Measurements from ENCODE around the gene SLC30A3. TPM values are rescaled to one million over a fixed set of nuclear protein-coding genes. Genes with fewer than 3 reads are reported as not detected.

Gene SLC30A3
- total RNA-seq, 1 donor from 2014 or later, result 2.1 TPM

GRCh38 chr2:27247893-27248292, 15.0 kb downstream of the SLC30A3 start:
- Mint-ChIP-seq H3K36me3 (ENCODE audit: low read depth) (peaks cover 8% of the 10 kb centered on the region), H3K27ac (no peak overlapping the region), H3K27me3 (ENCODE audit: insufficient read depth) (peaks cover 5% of the 10 kb centered on the region), H3K4me1 (ENCODE audit: low read depth) (no peaks in the 10 kb centered on the region), H3K9me3 (no peaks in the 10 kb centered on the region), H3K4me3 (no peak overlapping the region)
- intact Hi-C loops (cut with micrococcal nuclease), result no loop called here
- DNase-seq (ENCODE audit: low spot score), result no peak

- peaks cover 21% of the 10 kb centered on the region for H3K36me3 Mint-ChIP-seq (ENCODE audit: low read depth)
- no peaks in the 10 kb centered on the region for H3K4me1 Mint-ChIP-seq (ENCODE audit: low read depth)
- DNase-seq (ENCODE audit: low spot score), result no peak
- intact Hi-C loops (cut with micrococcal nuclease), result no loop called here
- H3K4me3 Mint-ChIP-seq, result no peak overlapping the region
- H3K9me3 Mint-ChIP-seq, result no peaks in the 10 kb centered on the region
- H3K27ac Mint-ChIP-seq, result no peak overlapping the region
- peaks cover 4% of the 10 kb centered on the region for H3K27me3 Mint-ChIP-seq (ENCODE audit: insufficient read depth)
Observed at GRCh38 chr2:27245626-27246025, 17.2 kb downstream of the SLC30A3 start.

GRCh38 chr2:27245116-27245515, 17.7 kb downstream of the SLC30A3 start:
- peaks cover 26% of the 10 kb centered on the region for H3K36me3 Mint-ChIP-seq (ENCODE audit: low read depth)
- DNase-seq (ENCODE audit: low spot score), result no peak
- H3K4me3 Mint-ChIP-seq, result no peak overlapping the region
- H3K27me3 Mint-ChIP-seq (ENCODE audit: insufficient read depth), result peaks cover 4% of the 10 kb centered on the region
- no peaks in the 10 kb centered on the region for H3K9me3 Mint-ChIP-seq
- intact Hi-C loops (cut with micrococcal nuclease), result no loop called here
- no peaks in the 10 kb centered on the region for H3K4me1 Mint-ChIP-seq (ENCODE audit: low read depth)
- H3K27ac Mint-ChIP-seq, result no peak overlapping the region

GRCh38 chr2:27243391-27244130, 19.3 kb downstream of the SLC30A3 start:
- peaks cover 34% of the 10 kb centered on the region for H3K36me3 Mint-ChIP-seq (ENCODE audit: low read depth)
- no peak for DNase-seq (ENCODE audit: low spot score)
- no peaks in the 10 kb centered on the region for H3K9me3 Mint-ChIP-seq
- H3K4me3 Mint-ChIP-seq, result no peak overlapping the region
- no peaks in the 10 kb centered on the region for H3K4me1 Mint-ChIP-seq (ENCODE audit: low read depth)
- intact Hi-C loops (cut with micrococcal nuclease), result no loop called here
- H3K27ac Mint-ChIP-seq, result no peak overlapping the region
- peaks cover 2% of the 10 kb centered on the region for H3K27me3 Mint-ChIP-seq (ENCODE audit: insufficient read depth)

GRCh38 chr2:27242614-27242951, 20.3 kb downstream of the SLC30A3 start:
- Mint-ChIP-seq H3K36me3 (ENCODE audit: low read depth) (peaks cover 40% of the 10 kb centered on the region), H3K27me3 (ENCODE audit: insufficient read depth) (no peaks in the 10 kb centered on the region)

GRCh38 chr2:27241761-27242613, 20.9 kb downstream of the SLC30A3 start:
- Mint-ChIP-seq H3K9me3 (no peaks in the 10 kb centered on the region), H3K4me3 (no peak overlapping the region), H3K36me3 (ENCODE audit: low read depth) (peaks cover 44% of the 10 kb centered on the region), H3K27ac (no peak overlapping the region), H3K4me1 (ENCODE audit: low read depth) (no peaks in the 10 kb centered on the region), H3K27me3 (ENCODE audit: insufficient read depth) (no peaks in the 10 kb centered on the region)
- intact Hi-C loops (cut with micrococcal nuclease), result no loop called here
- no peak for DNase-seq (ENCODE audit: low spot score)

More at GRCh38 chr2:27242614-27242951, 20.3 kb downstream of the SLC30A3 start:
- DNase-seq (ENCODE audit: low spot score), result no peak
- no peaks in the 10 kb centered on the region for H3K9me3 Mint-ChIP-seq
- intact Hi-C loops (cut with micrococcal nuclease), result no loop called here
- H3K27ac Mint-ChIP-seq, result no peak overlapping the region
- H3K4me3 Mint-ChIP-seq, result no peak overlapping the region
- H3K4me1 Mint-ChIP-seq (ENCODE audit: low read depth), result no peaks in the 10 kb centered on the region

- peaks cover 49% of the 10 kb centered on the region for H3K36me3 Mint-ChIP-seq (ENCODE audit: low read depth)
- no peak overlapping the region for H3K4me3 Mint-ChIP-seq
- H3K27ac Mint-ChIP-seq, result no peak overlapping the region
- no peaks in the 10 kb centered on the region for H3K4me1 Mint-ChIP-seq (ENCODE audit: low read depth)
- intact Hi-C loops (cut with micrococcal nuclease), result no loop called here
- H3K27me3 Mint-ChIP-seq (ENCODE audit: insufficient read depth), result no peaks in the 10 kb centered on the region
- no peaks in the 10 kb centered on the region for H3K9me3 Mint-ChIP-seq
- no peak for DNase-seq (ENCODE audit: low spot score)
Observed at GRCh38 chr2:27240406-27240805, 22.4 kb downstream of the SLC30A3 start.

GRCh38 chr2:27238976-27239375, 23.9 kb downstream of the SLC30A3 start:
- H3K27ac Mint-ChIP-seq, result no peak overlapping the region
- no peak overlapping the region for H3K4me3 Mint-ChIP-seq
- intact Hi-C loops (cut with micrococcal nuclease), result no loop called here
- H3K36me3 Mint-ChIP-seq (ENCODE audit: low read depth), result peaks cover 58% of the 10 kb centered on the region
- H3K4me1 Mint-ChIP-seq (ENCODE audit: low read depth), result no peaks in the 10 kb centered on the region
- H3K9me3 Mint-ChIP-seq, result no peaks in the 10 kb centered on the region
- DNase-seq (ENCODE audit: low spot score), result no peak
- H3K27me3 Mint-ChIP-seq (ENCODE audit: insufficient read depth), result no peaks in the 10 kb centered on the region

- Mint-ChIP-seq H3K4me3 (no peak overlapping the region), H3K36me3 (ENCODE audit: low read depth) (peaks cover 62% of the 10 kb centered on the region), H3K4me1 (ENCODE audit: low read depth) (no peaks in the 10 kb centered on the region), H3K27ac (no peak overlapping the region), H3K9me3 (no peaks in the 10 kb centered on the region), H3K27me3 (ENCODE audit: insufficient read depth) (no peaks in the 10 kb centered on the region)
- no peak for DNase-seq (ENCODE audit: low spot score)
- intact Hi-C loops (cut with micrococcal nuclease), result no loop called here
Observed at GRCh38 chr2:27237341-27237945, 25.4 kb downstream of the SLC30A3 start.

- intact Hi-C loops (cut with micrococcal nuclease), result no loop called here
- H3K4me3 Mint-ChIP-seq, result no peak overlapping the region
- H3K27me3 Mint-ChIP-seq (ENCODE audit: insufficient read depth), result no peaks in the 10 kb centered on the region
- peaks cover 59% of the 10 kb centered on the region for H3K36me3 Mint-ChIP-seq (ENCODE audit: low read depth)
- H3K27ac Mint-ChIP-seq, result no peak overlapping the region
- DNase-seq (ENCODE audit: low spot score), result no peak
- no peaks in the 10 kb centered on the region for H3K4me1 Mint-ChIP-seq (ENCODE audit: low read depth)
- H3K9me3 Mint-ChIP-seq, result no peaks in the 10 kb centered on the region
Observed at GRCh38 chr2:27236626-27237025, 26.2 kb downstream of the SLC30A3 start.

- Mint-ChIP-seq H3K4me3 (no peak overlapping the region), H3K9me3 (no peaks in the 10 kb centered on the region), H3K4me1 (ENCODE audit: low read depth) (no peaks in the 10 kb centered on the region), H3K36me3 (ENCODE audit: low read depth) (peaks cover 61% of the 10 kb centered on the region), H3K27ac (no peak overlapping the region), H3K27me3 (ENCODE audit: insufficient read depth) (no peaks in the 10 kb centered on the region)
- intact Hi-C loops (cut with micrococcal nuclease), result no loop called here
- no peak for DNase-seq (ENCODE audit: low spot score)
Observed at GRCh38 chr2:27236136-27236535, 26.7 kb downstream of the SLC30A3 start.

- H3K9me3 Mint-ChIP-seq, result no peaks in the 10 kb centered on the region
- no peaks in the 10 kb centered on the region for H3K27me3 Mint-ChIP-seq (ENCODE audit: insufficient read depth)
- DNase-seq (ENCODE audit: low spot score), result no peak
- intact Hi-C loops (cut with micrococcal nuclease), result no loop called here
- peaks cover 47% of the 10 kb centered on the region for H3K36me3 Mint-ChIP-seq (ENCODE audit: low read depth)
- H3K4me1 Mint-ChIP-seq (ENCODE audit: low read depth), result no peaks in the 10 kb centered on the region
- H3K27ac Mint-ChIP-seq, result no peak overlapping the region
- no peak overlapping the region for H3K4me3 Mint-ChIP-seq
Observed at GRCh38 chr2:27233341-27233740, 29.5 kb downstream of the SLC30A3 start.

- Mint-ChIP-seq H3K27ac (no peak overlapping the region), H3K4me3 (no peak overlapping the region), H3K27me3 (ENCODE audit: insufficient read depth) (no peaks in the 10 kb centered on the region), H3K4me1 (ENCODE audit: low read depth) (no peaks in the 10 kb centered on the region), H3K36me3 (ENCODE audit: low read depth) (peaks cover 49% of the 10 kb centered on the region), H3K9me3 (no peaks in the 10 kb centered on the region)
- no peak for DNase-seq (ENCODE audit: low spot score)
- intact Hi-C loops (cut with micrococcal nuclease), result no loop called here
Observed at GRCh38 chr2:27231921-27232320, 30.9 kb downstream of the SLC30A3 start.
